ENCODE results near the gene RGPD8.
A peak's percentile ranks its signal among the peaks of the same experiment; 100 is the strongest.
"Not testable (repeated sequence)": the region's sequence is repeated elsewhere in the genome, so short reads cannot be mapped to it uniquely, and the experiment has no call there.

RGPD8 gene

DNA sequence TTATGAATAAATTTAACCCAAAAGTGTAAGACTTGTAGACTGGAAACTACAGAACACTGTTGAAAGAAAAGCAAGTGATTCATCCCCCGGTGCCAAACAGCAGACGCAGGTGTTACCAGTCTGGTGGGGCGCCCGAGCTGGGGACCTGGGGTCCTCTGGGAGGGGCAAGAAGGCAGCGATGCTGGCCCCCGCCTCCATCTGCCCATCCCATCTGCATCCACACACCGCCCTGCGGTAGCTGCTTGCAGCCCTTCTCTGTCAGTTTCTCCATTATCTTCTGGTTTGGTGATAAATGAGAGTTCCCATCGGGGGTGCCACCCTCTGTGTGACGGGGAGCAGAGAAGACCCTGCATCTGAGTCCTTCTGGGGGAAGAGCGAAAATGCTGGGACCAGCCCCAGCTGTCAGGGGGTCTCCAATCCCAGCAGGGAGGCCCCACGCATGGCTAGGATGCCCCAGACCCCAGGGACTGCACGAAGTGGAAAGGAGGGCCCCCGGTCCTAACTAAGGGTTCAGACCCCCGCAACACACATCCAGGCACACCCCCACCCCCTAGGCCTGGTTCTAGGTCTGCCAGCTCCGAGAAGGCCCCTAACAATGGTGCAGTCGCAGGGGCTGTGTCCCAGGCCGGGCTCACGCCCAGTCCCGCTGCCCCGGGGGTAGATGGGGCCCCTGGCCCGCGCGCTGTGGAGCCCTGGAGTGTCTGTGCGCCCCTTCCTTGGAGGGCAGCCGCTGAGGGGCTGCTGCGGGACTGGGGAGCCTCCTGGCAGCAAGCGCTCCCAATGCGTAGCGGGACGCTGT lies 686 bp upstream of the RGPD8 start:
- TF ChIP-seq CTCF (IDR thresholded peaks at IDR 0.05; ENCODE audit: low read length, missing control alignments): no peak
- DNase-seq (ENCODE audit: low read depth): no peak
- no peak overlapping the region for H3K4me3 ChIP-seq (replicated peaks; ENCODE audit: low read depth, low read length)

GRCh38 chr2:112432735-112433479 lies 538 bp downstream of the RGPD8 start:
- DNase-seq (ENCODE audit: low read depth): not testable (repeated sequence)

GRCh38 chr2:112432390-112432734 lies 1.1 kb downstream of the RGPD8 start:
- H3K4me3 ChIP-seq (replicated peaks; ENCODE audit: low read depth, low read length): peak overlapping the region; percentile 51
- DNase-seq (ENCODE audit: low read depth): not testable (repeated sequence)

More at GRCh38 chr2:112432735-112433479, 538 bp downstream of the RGPD8 start:
- H3K4me3 ChIP-seq (replicated peaks; ENCODE audit: low read depth, low read length): peak overlapping the region; percentile 51

- H3K4me3 ChIP-seq (replicated peaks; ENCODE audit: low read depth, low read length): peak overlapping the region; percentile 51
These were observed 1.7 kb downstream of the RGPD8 start for GRCh38 chr2:112431587-112432295.

GRCh38 chr2:112424553-112424952 lies 8.9 kb downstream of the RGPD8 start:
- not testable (repeated sequence) for H3K4me3 ChIP-seq (replicated peaks; ENCODE audit: low read depth, low read length); DNase-seq (ENCODE audit: low read depth)

More at GRCh38 chr2:112431587-112432295, 1.7 kb downstream of the RGPD8 start:
- DNase-seq (ENCODE audit: low read depth): peak; percentile 34

GRCh38 chr2:112416860-112417259 lies 16.6 kb downstream of the RGPD8 start:
- H3K4me3 ChIP-seq (replicated peaks; ENCODE audit: low read depth, low read length): not testable (repeated sequence)
- TF ChIP-seq CTCF (IDR thresholded peaks at IDR 0.05; ENCODE audit: low read length, missing control alignments): peak; percentile 3

GRCh38 chr2:112360055-112360454 lies 73.4 kb downstream of the RGPD8 start:
- not testable (repeated sequence) for H3K4me3 ChIP-seq (replicated peaks; ENCODE audit: low read depth, low read length); DNase-seq (ENCODE audit: low read depth)

More at GRCh38 chr2:112416860-112417259, 16.6 kb downstream of the RGPD8 start:
- DNase-seq (ENCODE audit: low read depth): not testable (repeated sequence)

DNA sequence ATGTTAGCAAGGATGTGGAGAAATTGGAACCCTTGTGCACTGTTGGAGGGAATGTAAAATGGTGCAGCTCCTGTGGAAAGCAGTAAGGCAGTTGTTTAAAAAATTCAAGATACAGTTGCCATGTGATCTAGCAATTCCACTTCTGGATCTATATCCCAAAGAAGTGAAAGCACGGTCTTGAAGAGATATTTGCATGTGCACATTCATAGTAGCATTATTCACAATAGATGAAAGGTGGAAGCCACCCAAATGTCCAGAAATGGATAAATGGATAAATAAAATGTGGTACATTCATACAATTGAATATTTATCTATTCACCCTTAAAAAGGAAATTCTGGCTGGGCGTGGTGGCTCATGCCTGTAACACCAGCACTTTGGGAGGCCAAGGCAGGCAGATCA lies 79.1 kb downstream of the RGPD8 start:
- DNase-seq (ENCODE audit: low read depth): not testable (repeated sequence)

GRCh38 chr2:112352809-112353603 lies 80.4 kb downstream of the RGPD8 start:
- H3K4me3 ChIP-seq (replicated peaks; ENCODE audit: low read depth, low read length); DNase-seq (ENCODE audit: low read depth): not testable (repeated sequence)

More for the DNA sequence above, 79.1 kb downstream of the RGPD8 start:
- H3K4me3 ChIP-seq (replicated peaks; ENCODE audit: low read depth, low read length): not testable (repeated sequence)

DNA sequence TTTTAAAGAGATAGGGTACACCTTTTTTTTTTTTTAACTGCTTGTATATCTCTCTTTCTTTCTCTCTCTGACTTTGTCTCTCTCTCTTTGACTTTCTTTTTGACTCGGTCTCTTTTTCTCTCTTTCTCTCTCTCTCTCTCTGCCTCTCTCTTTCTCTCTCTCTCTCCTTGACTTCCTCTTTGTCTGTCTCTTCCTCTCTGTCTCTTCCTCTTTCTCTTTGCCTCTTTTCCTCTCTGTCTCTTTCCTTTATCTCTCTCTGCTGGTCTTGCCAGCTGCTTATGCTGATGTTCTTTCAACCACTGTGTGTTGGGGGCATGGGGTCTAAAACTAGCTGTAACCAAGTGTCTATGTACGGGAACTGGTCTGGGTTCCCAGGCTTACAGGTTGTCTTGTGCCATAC lies 81.2 kb downstream of the RGPD8 start:
- not testable (repeated sequence) for DNase-seq (ENCODE audit: low read depth); H3K4me3 ChIP-seq (replicated peaks; ENCODE audit: low read depth, low read length)
